GM12875 (cell line): ENCODE results near the gene NISCH.

ENCODE experiments used
- H3K4me3 ChIP-seq: one replicate; pipeline ENCODE4 v1.5.1; 2011; ENCODE audit warnings: low read depth, low read length, control low read depth
- TF ChIP-seq, protein P1 (sequence below): IDR thresholded peaks from 2 replicates; pipeline ENCODE4 v1.5.1; 2011; ENCODE audit warnings: low read depth, mild to moderate bottlenecking, control low read depth, inconsistent platforms, low read length, moderate library complexity, borderline replicate concordance; ENCODE audit not compliant: insufficient read depth

NISCH gene

DNA sequence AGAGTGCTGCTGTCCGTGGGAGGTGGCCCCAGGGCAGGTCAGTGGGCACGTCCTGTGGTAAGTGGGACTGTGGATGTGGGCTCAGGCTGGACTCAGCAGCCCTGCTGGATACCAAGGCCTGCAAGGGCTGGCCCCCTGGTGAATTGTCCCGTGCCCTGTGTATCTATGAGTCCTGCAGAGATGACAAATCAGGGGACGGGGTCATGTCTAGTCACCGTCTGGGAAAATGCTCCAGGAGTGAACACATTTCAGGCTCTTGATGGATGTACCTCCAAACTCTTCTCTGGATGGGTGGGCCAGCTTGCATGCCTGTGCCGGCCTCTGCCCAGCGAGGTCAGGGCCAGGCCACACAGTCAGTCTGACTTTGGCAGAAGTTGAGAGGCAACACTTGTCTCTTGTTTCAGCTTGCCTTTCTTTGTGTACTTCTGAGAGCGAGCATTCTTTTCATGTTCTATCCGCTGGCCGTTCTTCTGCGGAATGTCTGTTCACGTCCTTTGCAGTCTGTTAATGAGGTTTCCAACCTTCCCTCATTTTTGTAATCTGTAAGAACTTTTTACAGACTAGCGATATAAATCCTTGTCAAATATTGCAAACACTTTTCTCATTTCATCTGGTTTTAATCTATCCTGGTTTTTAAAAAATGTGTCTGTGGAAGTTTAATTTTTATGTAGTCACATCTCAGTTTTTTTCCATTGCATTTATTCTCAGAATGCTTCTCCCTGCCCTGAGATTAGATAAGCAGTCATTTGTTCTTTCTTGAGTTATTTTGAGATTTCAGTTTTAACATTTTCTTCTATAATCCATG, 28.4 kb downstream of the NISCH start:
- no peak overlapping the region for H3K4me3 ChIP-seq
- TF ChIP-seq, protein P1, sequence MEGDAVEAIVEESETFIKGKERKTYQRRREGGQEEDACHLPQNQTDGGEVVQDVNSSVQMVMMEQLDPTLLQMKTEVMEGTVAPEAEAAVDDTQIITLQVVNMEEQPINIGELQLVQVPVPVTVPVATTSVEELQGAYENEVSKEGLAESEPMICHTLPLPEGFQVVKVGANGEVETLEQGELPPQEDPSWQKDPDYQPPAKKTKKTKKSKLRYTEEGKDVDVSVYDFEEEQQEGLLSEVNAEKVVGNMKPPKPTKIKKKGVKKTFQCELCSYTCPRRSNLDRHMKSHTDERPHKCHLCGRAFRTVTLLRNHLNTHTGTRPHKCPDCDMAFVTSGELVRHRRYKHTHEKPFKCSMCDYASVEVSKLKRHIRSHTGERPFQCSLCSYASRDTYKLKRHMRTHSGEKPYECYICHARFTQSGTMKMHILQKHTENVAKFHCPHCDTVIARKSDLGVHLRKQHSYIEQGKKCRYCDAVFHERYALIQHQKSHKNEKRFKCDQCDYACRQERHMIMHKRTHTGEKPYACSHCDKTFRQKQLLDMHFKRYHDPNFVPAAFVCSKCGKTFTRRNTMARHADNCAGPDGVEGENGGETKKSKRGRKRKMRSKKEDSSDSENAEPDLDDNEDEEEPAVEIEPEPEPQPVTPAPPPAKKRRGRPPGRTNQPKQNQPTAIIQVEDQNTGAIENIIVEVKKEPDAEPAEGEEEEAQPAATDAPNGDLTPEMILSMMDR, result no peak

DNA sequence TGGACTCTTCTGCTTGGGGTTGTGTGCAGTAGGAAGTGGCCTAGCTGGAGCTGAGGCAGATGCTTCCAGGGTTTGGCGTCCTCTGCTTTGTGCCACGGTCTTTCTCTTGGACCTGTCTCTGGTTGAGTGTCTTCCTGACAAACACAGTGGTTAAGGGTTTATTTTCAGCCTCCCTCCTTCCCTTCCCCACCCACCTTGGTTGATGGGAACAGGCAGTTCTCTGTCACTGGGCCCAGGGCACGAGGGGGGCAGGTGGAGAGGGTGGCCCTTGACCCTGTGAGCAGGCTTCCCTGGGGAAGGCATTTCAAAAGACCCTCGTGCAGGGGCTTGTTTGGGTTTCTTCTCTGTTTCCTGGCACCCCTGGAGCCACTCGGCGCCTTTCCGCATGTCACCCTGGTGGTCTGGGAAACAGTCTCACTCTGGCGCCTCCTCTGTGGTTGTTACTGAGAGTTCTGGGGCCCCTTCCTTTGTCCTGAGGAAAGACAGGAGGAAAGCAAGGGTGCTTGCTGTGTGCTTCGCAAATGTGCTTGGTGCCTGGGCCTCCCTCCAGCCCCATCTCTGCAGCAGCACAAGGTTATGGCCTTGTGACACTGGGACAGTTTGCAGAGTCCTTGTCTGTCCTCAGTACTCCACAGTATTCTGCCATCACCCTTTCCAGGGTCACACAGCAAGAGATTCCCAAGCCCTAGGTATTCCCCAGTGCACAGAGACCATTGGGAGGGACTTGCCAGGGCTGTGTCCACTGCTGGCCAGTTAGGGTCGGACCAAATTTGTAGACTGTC, 29.5 kb downstream of the NISCH start:
- H3K4me3 ChIP-seq, result no peak overlapping the region
- TF ChIP-seq, protein P1, result no peak

DNA sequence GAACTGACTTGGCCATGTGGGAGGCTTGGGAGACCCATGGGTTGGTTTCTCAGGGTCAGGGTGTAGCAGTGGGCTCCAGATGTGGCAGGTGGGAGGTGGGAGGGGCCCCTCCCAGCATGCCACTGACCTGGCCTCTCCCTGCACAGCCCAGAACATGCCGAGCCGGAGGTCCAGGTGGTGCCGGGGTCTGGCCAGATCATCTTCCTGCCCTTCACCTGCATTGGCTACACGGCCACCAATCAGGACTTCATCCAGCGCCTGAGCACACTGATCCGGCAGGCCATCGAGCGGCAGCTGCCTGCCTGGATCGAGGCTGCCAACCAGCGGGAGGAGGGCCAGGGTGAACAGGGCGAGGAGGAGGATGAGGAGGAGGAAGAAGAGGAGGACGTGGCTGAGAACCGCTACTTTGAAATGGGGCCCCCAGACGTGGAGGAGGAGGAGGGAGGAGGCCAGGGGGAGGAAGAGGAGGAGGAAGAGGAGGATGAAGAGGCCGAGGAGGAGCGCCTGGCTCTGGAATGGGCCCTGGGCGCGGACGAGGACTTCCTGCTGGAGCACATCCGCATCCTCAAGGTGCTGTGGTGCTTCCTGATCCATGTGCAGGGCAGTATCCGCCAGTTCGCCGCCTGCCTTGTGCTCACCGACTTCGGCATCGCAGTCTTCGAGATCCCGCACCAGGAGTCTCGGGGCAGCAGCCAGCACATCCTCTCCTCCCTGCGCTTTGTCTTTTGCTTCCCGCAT, 31.8 kb downstream of the NISCH start:
- H3K4me3 ChIP-seq, result no peak overlapping the region
- TF ChIP-seq, protein P1, result no peak

DNA sequence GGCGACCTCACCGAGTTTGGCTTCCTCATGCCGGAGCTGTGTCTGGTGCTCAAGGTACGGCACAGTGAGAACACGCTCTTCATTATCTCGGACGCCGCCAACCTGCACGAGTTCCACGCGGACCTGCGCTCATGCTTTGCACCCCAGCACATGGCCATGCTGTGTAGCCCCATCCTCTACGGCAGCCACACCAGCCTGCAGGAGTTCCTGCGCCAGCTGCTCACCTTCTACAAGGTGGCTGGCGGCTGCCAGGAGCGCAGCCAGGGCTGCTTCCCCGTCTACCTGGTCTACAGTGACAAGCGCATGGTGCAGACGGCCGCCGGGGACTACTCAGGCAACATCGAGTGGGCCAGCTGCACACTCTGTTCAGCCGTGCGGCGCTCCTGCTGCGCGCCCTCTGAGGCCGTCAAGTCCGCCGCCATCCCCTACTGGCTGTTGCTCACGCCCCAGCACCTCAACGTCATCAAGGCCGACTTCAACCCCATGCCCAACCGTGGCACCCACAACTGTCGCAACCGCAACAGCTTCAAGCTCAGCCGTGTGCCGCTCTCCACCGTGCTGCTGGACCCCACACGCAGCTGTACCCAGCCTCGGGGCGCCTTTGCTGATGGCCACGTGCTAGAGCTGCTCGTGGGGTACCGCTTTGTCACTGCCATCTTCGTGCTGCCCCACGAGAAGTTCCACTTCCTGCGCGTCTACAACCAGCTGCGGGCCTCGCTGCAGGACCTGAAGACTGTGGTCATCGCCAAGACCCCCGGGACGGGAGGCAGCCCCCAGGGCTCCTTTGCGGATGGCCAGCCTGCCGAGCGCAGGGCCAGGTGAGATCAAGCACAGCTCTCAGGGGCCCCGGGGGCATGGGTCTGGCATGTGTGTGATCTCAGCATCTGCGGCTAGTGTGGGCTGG, 32.6 kb downstream of the NISCH start:
- H3K4me3 ChIP-seq, result no peak overlapping the region
- TF ChIP-seq, protein P1, result no peak

DNA sequence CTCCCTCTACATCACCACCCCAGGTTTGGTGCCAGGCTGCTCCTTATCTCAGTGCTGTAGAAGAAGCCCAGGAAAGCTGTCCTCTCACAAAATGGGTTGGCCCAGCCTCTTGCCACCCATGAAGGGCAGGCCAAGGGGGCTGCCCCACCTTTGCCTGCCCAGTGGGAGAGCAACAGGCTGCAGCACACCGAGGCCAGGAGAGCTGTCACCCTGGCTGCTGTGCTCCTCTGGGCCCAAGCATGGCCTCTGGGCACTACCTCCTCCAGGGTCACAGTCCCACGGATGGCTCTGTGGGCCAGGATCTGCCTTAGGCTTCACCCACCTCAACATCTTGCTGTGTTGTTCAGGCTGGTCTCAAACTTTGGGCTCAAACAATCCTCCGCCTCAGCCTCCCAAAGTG, 33.3 kb downstream of the NISCH start:
- no peak overlapping the region for H3K4me3 ChIP-seq
- TF ChIP-seq, protein P1, result no peak

DNA sequence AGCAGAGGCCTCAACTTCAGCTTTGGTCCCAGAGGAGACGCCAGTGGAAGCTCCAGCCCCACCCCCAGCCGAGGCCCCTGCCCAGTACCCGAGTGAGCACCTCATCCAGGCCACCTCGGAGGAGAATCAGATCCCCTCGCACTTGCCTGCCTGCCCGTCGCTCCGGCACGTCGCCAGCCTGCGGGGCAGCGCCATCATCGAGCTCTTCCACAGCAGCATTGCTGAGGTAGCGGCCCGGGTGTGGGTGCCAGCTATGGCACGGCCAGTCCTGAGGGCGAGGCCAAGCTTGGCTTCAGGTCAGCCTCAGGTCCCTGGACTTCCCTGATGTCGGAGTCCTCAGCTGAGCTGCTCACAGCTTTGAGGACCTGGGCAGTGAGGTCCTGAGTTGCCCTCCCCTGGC, 34.0 kb downstream of the NISCH start:
- TF ChIP-seq, protein P1, result no peak
- no peak overlapping the region for H3K4me3 ChIP-seq
